Suppressor macrophage (primary cell): Measurements from ENCODE around the gene PRR15L.
"Not testable (repeated sequence)": the region's sequence is repeated elsewhere in the genome, so short reads cannot be mapped to it uniquely, and the experiment has no call there.

Experiments
- DNase-seq, 4 experiments: peaks; one replicate each; pipeline ENCODE4 v3.0.0-alpha.2; 2020 to 2022
- total RNA-seq, 17 experiments: gene quantifications; one replicate each; lab custom pipeline; 2026; ENCODE audit warnings: mixed read lengths in 6 of 17, inconsistent platforms in 3 of 17; lab: John Stamatoyannopoulos, UW

The PRR15L gene, protein sequence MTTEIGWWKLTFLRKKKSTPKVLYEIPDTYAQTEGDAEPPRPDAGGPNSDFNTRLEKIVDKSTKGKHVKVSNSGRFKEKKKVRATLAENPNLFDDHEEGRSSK
- 0 to 0.99 (median 0) reads per million in 17 experiments for total RNA-seq

DNA sequence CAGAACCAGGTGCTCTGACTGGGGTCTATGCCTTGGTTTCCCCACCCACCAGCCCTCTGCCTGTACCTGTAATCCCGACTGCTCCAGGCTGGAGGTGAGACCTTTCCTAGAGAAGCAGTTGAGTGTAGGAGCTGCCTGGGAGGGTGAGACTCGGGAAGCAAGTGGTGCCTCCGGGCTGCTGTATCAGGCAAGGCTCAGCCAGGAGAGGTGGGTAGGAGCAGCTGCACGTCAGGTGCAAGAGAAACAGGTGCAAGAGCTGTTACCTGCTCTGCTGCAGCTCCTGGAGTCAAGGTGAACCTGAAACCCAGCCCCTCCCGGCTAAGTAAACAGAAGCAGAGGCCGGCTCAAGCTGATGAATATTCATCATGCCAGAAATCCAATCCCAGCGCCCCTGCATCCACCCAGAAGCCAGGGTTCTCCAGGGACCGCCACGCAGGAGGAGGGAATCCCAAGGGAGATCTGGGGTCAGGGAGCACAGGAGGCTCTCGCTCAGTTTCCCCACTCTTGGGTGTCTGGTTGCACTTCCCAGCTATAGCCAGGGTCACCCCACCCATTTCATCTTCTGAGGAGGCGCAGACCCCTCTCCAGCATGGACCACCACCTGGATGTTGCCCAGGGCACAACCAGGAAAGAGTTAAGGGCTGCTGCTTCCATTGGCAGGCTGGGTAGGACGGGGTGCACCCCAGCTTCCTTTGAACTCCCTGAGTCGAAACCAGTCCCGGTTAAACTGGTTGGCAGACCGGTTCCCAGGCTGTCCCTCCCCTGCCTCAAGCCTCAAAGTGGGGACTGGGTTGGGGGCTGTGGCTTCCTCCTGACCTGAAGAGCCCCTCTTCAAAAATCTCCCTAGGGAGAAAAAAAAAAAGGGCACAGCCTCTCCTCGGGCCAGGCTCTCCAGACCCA, at the start of gene PRR15L:
Gene PRR15L (minus strand): TSS at position 293 of the 900 bp plus-strand sequence. CDS start 4,649 bp downstream, outside the sequence.
- DNase-seq: no peak

DNA sequence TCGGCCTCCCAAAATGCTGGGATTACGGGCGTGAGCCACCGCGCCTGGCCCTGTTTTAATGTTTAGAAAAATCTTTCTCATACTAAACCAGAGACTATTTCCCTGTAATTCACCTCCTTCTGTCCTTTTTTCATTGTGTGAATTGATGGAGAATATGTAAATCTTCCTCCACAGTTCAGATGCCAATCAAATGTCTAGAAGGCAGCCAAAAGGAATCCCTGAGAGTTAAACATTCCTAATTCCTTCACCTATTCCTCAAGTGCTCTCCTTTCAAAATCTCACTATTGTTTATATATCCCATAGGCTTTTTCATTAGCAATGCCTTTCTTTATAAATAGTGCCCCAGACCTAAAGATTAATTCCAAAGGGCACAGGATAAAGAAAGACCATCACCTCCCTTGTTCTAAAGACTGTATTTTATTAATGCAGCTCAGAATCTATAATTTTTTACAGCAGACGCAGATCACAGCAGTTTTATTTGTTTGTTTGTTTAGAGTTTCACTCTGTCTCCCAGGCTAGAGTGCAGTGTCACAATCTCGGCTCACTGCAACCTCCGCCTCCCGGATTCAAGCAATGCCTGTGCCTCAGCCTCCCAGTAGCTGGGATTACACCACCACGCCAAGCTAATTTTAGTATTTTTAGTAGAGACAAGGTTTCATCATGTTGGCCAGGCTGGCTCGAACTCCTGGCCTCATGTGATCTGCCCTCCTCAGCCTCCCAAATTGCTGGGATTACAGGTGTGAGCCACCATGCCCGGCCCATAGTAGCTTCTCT, 49.4 kb upstream of the PRR15L start:
- peak; percentile 43 to 77 (median 66) for DNase-seq

DNA sequence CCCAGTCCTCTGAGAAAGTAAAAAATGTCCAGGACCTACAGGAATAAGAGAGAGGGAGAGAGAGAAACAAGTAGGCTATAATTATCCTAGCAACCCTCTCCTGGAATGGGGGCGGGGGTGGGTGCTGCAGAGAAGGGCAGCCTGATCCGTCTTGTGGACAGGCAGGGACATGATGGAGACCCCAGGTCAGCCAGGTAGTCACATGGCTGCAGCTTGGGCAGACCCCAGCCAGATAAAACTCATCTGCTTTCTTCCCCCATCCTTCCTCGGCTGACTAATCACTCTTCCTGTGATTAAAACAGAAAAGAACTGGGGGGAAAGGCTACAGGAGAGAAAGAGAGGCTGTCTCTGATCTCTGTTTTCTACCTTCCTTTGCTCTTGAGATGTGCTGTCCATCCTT, 47.3 kb upstream of the PRR15L start:
- no peak for DNase-seq

DNA sequence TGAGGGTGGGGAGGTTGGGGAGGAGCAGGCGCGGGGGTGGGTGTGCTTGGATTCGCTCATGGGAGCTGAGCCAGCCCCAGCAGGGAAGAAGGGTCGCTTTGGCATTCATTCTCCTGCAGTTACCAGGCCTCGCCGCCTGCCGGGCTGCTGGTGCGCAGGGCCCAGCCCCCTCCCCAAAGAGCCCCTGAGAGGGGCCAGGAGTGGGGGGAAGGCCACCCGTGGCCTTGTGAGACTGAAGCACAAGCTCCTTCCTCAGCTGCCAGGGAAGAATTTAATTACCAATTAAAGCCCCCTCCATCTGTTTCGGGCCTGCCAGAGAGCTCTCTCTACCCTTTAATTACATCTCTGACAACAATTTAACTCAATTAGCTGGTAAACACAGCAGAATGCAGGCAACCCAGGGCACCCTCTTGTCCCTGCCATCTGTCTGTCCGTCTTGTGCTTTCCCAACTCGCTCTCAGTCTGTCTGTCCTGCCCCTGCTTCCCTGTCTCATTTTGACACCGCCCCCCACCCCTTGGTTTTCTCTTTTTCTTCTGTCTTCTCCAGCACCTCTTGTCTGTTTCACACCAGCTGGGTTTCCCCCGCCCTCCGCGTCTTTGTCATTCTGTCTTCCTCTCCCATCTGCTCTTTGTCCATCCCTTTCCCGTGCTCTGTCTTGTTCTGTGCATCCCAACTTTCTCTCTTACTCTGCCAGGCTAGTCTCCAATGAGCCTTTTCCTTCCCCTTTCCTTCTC, 45.9 kb upstream of the PRR15L start:
- DNase-seq: peak; percentile 21 to 68 (median 54)

DNA sequence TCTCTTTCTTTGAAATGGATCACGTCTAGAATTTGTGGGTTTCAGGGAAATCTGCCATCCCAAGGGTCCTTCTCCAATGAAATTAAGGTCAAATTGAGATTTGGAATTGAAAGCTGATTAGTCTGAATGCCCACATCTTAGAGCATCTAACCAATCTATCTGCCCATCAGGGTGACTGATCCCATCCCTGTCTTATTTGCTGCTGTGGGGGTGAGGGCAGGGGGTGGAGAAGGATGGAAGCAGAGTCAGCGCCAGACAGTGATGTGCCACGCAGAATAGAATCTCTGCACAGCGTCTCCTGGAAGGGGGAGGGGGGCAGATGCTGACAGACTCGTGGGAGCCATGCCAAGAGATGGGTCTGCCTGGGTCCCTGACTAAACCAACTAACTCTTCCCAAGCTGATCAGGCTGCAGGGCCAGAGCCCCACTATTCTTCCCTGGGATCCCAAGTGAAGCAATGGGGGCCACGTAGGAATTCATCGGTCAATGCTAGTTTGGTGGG, 45.3 kb upstream of the PRR15L start:
- DNase-seq: peak in 1 of 4 experiments; percentile 26

DNA sequence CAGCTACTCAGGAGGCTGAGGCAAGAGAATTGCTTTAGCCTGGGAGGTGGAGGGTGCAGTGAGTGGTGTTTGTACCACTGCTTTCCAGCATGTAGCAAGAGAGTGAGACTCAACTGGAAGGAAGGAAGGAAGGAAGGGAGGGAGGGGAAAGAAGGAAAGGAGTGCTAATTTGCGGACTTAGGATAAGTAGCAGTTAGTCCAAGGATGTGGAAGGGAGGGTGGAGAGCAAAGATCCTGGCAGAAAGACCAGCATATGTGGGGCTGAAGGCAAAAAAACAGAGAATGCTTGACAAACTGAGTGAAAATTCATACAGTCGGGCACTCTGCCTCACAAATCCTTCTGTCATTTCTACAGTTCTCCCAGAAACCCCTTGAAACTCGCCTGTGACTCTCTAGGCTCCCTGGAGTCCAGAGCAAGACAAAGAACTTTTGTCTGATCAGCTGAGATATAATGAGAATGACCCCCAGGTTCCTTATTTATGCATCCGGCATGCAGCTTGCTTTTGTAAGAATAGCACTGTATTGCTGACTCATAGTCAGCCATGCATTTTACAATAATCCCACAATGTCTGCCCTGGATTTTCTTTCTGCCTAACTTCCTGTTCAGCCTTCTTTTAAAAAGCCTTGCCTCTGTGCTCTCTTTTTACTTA, 44.7 kb upstream of the PRR15L start:
- peak; percentile 83 to 97 (median 92) for DNase-seq

DNA sequence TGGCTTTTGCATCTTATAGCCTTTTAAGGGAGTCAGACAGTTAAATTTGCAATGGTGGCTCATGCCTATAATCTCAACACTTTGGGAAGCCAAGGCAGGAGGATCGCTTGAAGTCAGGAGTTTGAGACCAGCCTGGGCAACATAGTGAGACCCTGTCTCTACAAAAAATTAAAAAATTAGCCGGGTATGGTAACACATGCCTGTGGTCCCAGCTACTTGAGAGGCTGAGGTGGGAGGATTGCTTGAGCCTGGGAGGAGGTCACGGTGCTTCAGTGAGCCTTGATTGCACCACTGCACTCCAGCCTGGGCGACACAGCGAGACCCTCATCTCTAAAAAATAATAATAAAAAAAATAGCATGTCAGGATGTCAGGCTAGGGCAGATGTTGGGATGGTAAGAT, 44.0 kb upstream of the PRR15L start:
- not testable (repeated sequence) for DNase-seq

DNA sequence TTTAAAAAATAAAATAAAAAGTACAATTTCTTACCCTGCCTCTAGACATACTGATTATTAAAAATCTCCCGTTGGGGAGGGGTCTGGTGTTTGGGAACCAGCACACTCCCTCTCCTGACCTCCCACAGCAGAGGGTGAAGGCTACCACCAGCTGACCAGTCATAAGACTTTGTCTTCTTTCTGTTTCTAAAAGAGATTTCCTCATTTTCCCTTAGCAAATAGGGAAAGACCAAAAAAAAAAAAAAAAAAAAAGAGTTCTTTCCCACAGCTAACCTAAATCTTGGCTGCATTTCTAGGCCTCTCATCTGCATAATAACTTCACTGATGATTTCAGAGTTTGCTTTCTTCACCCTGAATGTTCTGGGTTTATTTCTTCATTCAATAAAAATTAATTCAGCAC, 43.5 kb upstream of the PRR15L start:
- peak; percentile 60 to 91 (median 88) for DNase-seq

DNA sequence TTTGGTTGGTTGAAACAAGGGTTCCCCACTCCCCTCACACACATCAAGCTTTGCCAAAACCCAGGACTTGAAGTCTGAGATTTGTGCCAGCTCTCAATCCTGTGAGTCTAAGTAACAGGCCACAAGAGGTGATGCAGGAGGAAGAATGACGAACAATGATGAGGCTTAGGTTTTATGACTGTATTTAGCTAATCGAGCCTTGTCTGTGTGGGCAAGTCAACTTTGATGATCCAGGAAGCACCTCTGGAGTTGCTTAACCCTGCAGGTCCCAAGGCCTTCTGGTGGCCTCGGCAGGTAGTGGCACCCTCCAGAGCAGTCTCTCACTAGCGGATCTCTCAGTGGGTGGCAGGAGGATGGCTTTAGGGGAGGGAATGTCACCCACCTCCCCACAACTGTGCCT, 41.9 kb upstream of the PRR15L start:
- peak; percentile 34 to 88 (median 76) for DNase-seq

DNA sequence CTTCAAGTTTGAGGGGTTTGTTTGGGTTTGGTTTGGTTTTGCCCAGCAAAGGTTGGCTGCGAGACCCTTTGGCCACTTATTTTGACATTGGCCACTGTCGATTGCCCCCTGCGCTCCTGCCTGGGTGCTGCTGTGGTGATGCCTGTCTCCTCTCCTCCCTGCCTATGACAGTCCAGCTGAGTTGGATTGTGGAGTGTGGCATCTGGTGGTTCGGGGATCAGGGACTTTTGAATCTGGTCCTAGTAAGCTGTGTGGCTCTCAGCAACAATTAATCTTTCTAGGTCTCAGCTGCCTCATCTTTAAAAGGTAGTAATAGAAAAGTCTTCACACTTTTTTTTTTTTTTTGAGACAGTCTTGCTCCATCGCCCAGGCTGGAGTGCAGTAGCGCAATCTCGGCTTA, 40.4 kb upstream of the PRR15L start:
- DNase-seq: no peak

DNA sequence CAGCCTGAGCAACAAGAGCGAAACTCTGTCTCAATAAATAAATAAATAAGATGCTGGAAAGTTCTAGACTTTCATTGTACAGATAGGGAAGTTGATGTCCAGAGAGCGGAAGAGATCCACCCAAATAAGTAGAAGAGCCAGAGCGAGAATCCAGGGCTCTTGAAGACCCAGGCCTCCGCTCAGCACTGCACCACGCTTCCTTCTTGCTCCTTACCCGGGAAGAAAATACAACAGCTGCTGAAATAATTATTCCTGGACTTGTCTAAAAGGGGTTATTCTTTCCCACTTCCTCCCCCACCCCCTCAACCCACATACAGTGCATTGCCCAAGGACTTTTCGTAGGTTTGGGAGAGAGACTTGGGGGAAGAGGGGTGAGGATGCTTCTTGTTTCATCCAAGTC, 39.9 kb upstream of the PRR15L start:
- peak; percentile 48 to 73 (median 70) for DNase-seq

DNA sequence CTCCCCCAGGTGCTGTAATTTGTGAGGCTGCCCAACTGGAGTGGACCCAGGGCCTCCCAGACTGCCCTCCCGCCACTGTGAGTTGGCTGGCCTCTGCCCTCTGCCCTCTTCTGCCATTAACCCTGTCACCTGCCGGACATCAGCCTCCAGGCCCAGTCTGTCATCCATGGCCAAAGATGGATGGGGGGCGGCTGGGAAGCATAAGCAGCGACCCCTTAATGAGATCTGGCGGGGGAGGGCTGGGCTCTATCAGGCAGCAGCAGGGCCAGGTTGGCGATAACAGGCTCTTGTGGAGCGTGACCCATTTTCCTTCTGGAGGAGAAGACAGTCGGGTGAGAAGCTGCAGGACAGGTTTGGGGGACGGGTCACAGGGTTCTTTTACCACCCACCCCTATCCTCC, 38.5 kb upstream of the PRR15L start:
- DNase-seq: no peak

DNA sequence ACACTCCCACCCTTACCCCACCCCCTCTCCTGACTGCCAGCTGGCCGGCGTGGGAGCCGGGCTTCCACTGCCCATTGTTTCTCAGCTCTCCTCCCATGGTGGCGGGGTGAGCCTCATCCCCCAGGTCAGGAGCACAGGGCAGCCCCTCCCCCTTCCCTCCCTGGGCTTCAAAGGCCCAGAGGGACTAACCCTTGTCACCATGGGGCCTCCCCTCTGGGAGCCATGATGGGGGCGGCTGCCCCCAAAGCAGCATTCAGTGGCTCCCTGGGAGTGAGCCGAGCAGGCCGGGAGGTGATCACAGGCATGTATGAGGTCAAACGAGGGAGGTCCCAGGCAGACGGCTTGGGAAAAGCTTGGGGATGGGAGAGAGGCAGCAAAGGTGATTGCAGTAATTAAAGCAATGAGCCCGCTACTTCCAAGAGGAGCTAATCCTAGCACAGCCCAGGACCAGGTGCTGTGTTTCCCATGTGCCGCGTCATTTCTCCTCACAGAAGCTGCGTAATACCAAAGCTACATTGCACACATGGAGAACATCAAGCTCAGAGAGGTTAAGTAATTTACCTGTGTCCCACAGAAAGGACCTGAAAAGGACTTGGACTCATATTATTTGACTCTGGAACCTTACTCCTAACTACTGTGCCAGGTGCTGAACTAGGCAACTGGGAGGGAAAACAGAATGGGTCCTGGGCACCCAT, 37.7 kb upstream of the PRR15L start:
- DNase-seq: no peak

DNA sequence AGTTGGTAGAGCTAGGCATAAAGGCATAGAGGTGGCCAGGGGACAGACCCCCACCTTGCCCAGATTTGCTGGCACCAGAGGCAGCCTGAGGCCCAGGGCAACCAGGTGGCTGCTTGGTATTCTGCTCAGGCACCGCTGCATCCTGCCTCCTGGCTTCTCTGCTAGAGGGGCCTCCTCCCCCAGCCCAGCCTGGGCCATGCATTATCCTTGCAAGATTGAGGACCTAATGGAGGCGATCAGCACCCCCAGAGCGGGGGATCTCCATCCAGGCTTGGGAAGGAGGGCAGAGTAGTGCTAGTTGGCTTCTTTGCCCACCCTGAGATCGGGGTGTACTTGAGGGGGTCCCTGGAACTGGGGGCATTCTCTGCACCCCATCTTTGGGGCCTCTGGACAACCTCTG, 37.0 kb upstream of the PRR15L start:
- DNase-seq: no peak

DNA sequence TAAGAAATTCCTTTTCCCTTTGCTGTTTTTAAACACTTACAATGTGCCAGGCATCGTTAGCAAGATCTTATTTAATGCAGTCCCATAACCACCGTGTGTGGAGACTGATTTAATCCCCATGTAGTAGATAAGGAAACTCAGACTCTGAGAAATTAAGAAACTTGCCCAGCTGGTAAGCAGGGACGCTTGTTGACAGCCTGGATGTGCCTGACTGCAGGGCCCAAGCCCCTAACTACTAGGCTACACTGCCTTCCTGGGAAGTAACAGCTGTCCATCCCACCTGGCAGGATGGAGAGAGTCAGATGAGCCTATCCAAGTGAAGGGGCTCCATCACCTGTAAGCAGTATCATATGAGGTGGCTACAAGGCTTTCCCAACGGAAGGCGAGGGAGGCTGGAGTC, 36.3 kb upstream of the PRR15L start:
- no peak for DNase-seq

DNA sequence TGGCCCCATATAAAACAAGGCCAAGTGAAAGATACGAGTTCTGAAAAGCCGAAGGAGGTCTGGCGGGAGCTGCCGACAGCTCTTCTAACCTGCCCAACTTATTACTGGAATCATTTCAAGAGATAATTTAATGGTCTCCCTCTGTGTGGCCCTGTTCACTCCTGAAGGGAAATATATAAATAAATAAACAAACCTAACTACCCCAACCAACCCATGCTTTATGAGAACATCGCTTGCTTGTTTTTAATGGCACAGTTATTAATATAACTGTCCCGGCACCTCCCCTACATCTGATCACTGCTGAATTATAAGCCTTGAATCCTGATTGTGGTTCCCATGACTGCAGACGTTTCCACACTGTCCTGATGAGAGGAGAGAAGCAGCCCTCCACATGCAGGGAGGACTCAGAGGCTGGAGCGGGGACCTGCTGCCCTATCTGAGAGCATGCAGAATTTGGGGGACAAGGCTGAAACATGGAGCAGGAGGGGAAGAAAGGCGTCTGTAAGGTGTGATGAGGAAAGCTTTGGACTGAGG, 35.4 kb upstream of the PRR15L start:
- no peak for DNase-seq

DNA sequence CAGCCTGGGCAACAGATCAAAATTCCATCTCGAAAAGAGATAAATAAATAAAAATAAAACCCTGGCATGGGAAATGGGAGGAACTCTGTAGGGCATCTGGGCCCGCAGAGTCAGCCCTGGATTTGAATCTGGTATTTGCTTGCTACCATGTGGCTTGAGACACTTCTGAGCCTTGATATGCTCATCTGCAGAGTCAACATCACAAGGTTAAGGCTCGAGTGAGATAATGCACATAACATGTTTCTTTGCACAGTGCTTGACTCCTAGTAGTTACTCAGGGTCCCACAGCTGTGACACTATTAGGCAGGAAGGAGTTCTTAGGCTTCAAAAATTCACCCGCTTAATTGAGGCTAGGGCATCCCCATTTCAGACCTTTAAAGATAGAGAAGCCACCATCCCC, 34.5 kb upstream of the PRR15L start:
- peak in 3 of 4 experiments; percentile 46 to 57 (median 53) for DNase-seq

DNA sequence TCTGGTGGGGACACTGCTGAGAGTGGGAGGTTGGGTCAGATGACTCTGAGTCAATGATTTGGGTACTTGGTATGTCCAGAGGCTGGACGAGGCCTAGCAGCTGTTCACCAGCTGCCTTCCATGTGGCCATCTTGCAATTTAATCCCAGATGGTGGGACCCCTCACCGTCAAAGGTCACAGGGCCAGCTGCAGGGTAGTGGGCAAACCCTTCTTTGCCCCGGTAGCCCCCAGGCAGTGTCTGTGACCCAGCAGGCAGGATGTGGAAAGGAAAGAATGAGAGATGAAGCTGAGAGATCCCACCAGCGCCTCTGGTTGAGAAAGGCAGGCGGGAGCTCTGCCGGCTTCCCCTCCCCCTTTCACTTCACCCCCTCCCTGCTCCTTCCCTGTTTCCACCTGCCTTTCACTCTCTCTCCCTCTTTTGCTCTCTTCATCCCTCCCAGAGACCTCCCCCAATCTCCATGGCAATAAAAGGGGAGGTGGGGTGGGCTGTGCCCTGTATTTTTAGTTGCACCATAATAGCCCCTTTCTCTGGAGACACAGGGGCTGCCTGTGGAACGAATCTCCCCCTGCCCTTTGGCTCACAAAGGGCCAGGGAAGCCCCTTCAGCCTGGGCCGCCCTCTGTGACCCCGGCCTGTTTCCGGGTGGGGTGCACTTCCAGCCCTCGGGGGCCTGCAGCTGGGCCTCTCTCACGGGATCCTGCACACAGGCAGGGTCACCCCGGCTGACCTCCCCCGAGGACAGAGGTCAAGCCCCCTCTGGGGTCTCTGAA, 33.5 kb upstream of the PRR15L start:
- DNase-seq: peak in 2 of 4 experiments; percentile 42 to 45

DNA sequence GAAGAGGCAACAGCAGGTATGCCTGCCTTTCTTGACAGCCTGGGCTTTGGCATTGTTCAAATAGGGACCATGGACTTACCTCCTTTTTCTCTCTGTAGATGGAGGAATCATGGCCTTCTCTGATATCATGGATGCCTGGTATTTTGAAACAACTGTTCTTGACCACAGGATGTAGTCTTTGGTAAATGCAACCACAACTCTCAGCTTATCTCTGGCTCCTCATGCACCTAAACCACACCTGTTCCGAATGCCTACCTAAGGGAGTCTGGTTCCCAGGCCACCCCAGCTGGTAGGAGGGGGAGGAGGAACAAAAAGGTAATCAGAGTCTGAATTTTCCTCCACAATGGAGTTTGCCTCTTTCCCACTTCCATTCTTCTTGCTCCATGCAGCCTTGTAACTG, 32.0 kb upstream of the PRR15L start:
- no peak for DNase-seq

DNA sequence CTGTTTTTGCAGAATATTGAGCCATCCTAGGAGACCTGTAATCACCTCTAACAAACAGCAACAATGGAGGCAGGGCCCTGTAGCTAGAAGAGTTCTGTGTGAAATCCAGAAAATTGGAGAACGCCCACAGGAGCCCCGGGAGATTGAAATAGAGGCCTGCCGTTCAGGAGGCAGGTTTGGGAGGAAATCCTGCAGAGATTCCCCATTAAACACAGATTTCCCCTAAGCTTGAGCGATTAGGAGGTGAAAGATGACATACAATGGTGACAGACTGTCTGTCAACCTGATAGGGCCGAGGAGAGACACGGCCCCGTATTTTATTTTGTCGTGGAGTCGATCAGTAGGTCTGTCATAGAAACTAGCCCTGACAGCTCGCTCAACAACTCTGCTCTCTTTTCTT, 31.5 kb upstream of the PRR15L start:
- no peak for DNase-seq
